K562 (cell line): ENCODE measurements around the gene FRMD4A. TPM values are rescaled to one million over a fixed set of nuclear protein-coding genes. Genes with fewer than 3 reads are reported as not detected.
A peak's percentile ranks its signal among the peaks of the same experiment; 100 is the strongest.

ENCODE experiments used
- ATAC-seq: fragments of 200-7000 bp; cut with Tn5 transposase; 3 replicates; pipeline ENCODE4 v1.9.1; 2020; ENCODE audit warnings: moderate library complexity
- BruUV-seq: library from RNA; stranded (reverse); fragments of 400-500 nt; replicated peaks from 2 replicates; lab custom pipeline; 2021; lab: Mats Ljungman, UMichigan
- CTCF ChIA-PET: fragments of 300-600 bp; formaldehyde crosslinking; extraction: SDS; loops from one replicate; lab custom pipeline; 2021; ENCODE audit warnings: low intra/inter-chr PET ratio; lab: Yijun Ruan, JAX
- POLR2A ChIA-PET: fragments of 300-600, 350-650 bp; sonication (Branson Sonifier 250); formaldehyde crosslinking; extraction: SDS; loops from one replicate; lab custom pipeline; 2021; ENCODE audit warnings: antibody characterized with exemption, inconsistent platforms; lab: Yijun Ruan, JAX
- DNase-seq, 4 experiments: peaks; one replicate each; pipeline versions ENCODE4 v3.0.0 to v3.0.0-alpha.2; 2011 to 2018; ENCODE audit warnings: low spot score in 3 of 4, mixed read lengths in 3 of 4; ENCODE audit errors: extremely low read depth in 1 of 4
- FAIRE-seq: peaks from 2 replicates; lab custom pipeline; 2011; peaks lifted over from hg19 to GRCh38; lab: Jason Lieb, UNC
- H2AFZ ChIP-seq: 2 replicates; pipeline ENCODE4 v1.6.0; 2011; ENCODE audit warnings: low read depth, low read length, control low read depth, inconsistent platforms
- H3K27ac ChIP-seq: fragments of 200-600 bp; 3 replicates; pipeline ENCODE4 v1.8.0; 2011; ENCODE audit warnings: low read depth, mild to moderate bottlenecking, control low read depth, inconsistent platforms, low read length, moderate library complexity, mixed read lengths; ENCODE audit errors: extremely low read depth
- H3K27me3 ChIP-seq, 2 experiments: fragments of 300-600 bp in 1 of 2; 2 replicates in 1 of 2; 3 replicates in 1 of 2; pipeline versions ENCODE4 v1.6.0 to v1.8.0; 2011; ENCODE audit warnings: inconsistent platforms in 2 of 2, low read length in 2 of 2, mild to moderate bottlenecking in 1 of 2, mixed read lengths in 1 of 2, moderate library complexity in 1 of 2; ENCODE audit not compliant: control insufficient read depth in 2 of 2, insufficient read depth in 2 of 2
- H3K36me3 ChIP-seq: fragments of 300-600 bp; 3 replicates; pipeline ENCODE4 v1.8.0; 2011; ENCODE audit warnings: mild to moderate bottlenecking, low read length, inconsistent platforms; ENCODE audit not compliant: control insufficient read depth, insufficient read depth
- H3K4me1 ChIP-seq, 2 experiments: fragments of 200-600 bp in 1 of 2; replicated peaks in 1 of 2; 2 replicates in 1 of 2; 3 replicates in 1 of 2; pipeline versions ENCODE4 v1.5.1 to v1.8.0; 2011; ENCODE audit warnings: inconsistent platforms in 2 of 2, low read length in 2 of 2, mild to moderate bottlenecking in 1 of 2, mixed read lengths in 1 of 2, moderate library complexity in 1 of 2; ENCODE audit not compliant: control insufficient read depth in 2 of 2, insufficient read depth in 2 of 2
- H3K4me2 ChIP-seq: 2 replicates; pipeline ENCODE4 v1.6.1; 2011; ENCODE audit warnings: low read length, control low read depth, inconsistent platforms, mixed read lengths; ENCODE audit not compliant: insufficient read depth
- H3K4me3 ChIP-seq: fragments of 200-600 bp; sonication (generic), shearing (Covaris generic); 2 replicates; pipeline ENCODE4 v1.5.1; 2016; ENCODE audit warnings: control low read depth, inconsistent platforms
- H3K79me2 ChIP-seq: fragments of 200-600 bp; 3 replicates; pipeline ENCODE4 v1.8.0; 2011; ENCODE audit warnings: low read length, inconsistent platforms; ENCODE audit not compliant: control insufficient read depth, insufficient read depth
- H3K9ac ChIP-seq, 2 experiments: 2 replicates each; pipeline versions ENCODE4 v1.6.0 to v1.6.1; 2011; ENCODE audit warnings: low read depth in 2 of 2, low read length in 2 of 2, control low read depth in 1 of 2, inconsistent platforms in 1 of 2, mild to moderate bottlenecking in 1 of 2, mixed read lengths in 1 of 2; ENCODE audit not compliant: insufficient read depth in 1 of 2
- H3K9me1 ChIP-seq: one replicate; pipeline ENCODE4 v1.6.0; 2011; ENCODE audit warnings: inconsistent platforms, mild to moderate bottlenecking, low read length, moderate library complexity; ENCODE audit not compliant: control insufficient read depth, insufficient read depth
- H3K9me3 ChIP-seq: replicated peaks from 2 replicates; pipeline ENCODE4 v1.5.1; 2011; ENCODE audit warnings: low read depth, low read length, inconsistent platforms; ENCODE audit not compliant: control insufficient read depth, insufficient read depth
- H4K20me1 ChIP-seq: replicated peaks from 2 replicates; pipeline ENCODE4 v1.6.1; 2011; ENCODE audit warnings: low read length, inconsistent platforms, mixed read lengths; ENCODE audit not compliant: control insufficient read depth, insufficient read depth
- BRD9 ChIP-seq: fragments of 450-650 bp; IDR thresholded peaks from 2 replicates; pipeline ENCODE4 v1.6.1; 2018; ENCODE audit warnings: low read depth; ENCODE audit not compliant: partially characterized antibody
- C11orf30 ChIP-seq: fragments of 450-650 bp; IDR thresholded peaks from 2 replicates; pipeline ENCODE4 v1.6.1; 2016; ENCODE audit warnings: low read depth, mild to moderate bottlenecking
- CCAR2 ChIP-seq: fragments of 200-400 bp; formaldehyde crosslinking; IDR thresholded peaks from 2 replicates; pipeline ENCODE4 v1.6.1; 2017; ENCODE audit warnings: mild to moderate bottlenecking, low read depth, low read length
- GABPB1 ChIP-seq: sonication (generic); formaldehyde crosslinking; IDR thresholded peaks from 2 replicates; pipeline ENCODE4 v1.8.0; 2022; ENCODE audit warnings: mild to moderate bottlenecking, missing genetic modification reagents
- HNRNPH1 ChIP-seq: fragments of 200-400 bp; formaldehyde crosslinking; optimal IDR thresholded peaks from 2 replicates; pipeline ENCODE3; 2017; ENCODE audit warnings: low read depth, mild to moderate bottlenecking, low read length, moderate library complexity
- MAFG ChIP-seq: fragments of 450-650 bp; conservative IDR thresholded peaks from 2 replicates; pipeline ENCODE4 v1.6.1; 2016; ENCODE audit warnings: missing genetic modification characterization, missing compliant biosample characterization
- MAFK ChIP-seq: IDR thresholded peaks from 2 replicates; pipeline ENCODE4 v1.6.1; 2011; ENCODE audit warnings: low read length, improper control_type of control experiment
- NFIC ChIP-seq: fragments of 450-650 bp; IDR thresholded peaks from 2 replicates; pipeline ENCODE4 v1.6.1; 2017; ENCODE audit warnings: mild to moderate bottlenecking, inconsistent platforms
- NFIX ChIP-seq: fragments of 250-450 bp; sonication (Bioruptor Pico); IDR thresholded peaks from 2 replicates; pipeline ENCODE4 v1.4.0; 2020; ENCODE audit warnings: low read depth, mild to moderate bottlenecking, moderate library complexity
- PYGO2 ChIP-seq: fragments of 450-650 bp; IDR thresholded peaks from 2 replicates; pipeline ENCODE4 v1.6.1; 2016; ENCODE audit warnings: mild to moderate bottlenecking, missing genetic modification characterization, moderate library complexity, missing compliant biosample characterization
- RBBP5 ChIP-seq: fragments of 200-600 bp; sonication (generic); IDR thresholded peaks from 2 replicates; pipeline ENCODE4 v1.6.1; 2012; ENCODE audit warnings: borderline replicate concordance, mild to moderate bottlenecking, low read length, control low read depth, inconsistent platforms; ENCODE audit not compliant: insufficient read depth, poor library complexity, severe bottlenecking
- RREB1 ChIP-seq: fragments of 250-450 bp; sonication (Bioruptor Pico); IDR thresholded peaks from 2 replicates; pipeline ENCODE4 v1.4.0; 2020
- SMARCE1 ChIP-seq: fragments of 450-650 bp; IDR thresholded peaks from 2 replicates; pipeline ENCODE4 v1.7.1; 2016; ENCODE audit warnings: mild to moderate bottlenecking
- TEAD4 ChIP-seq, 2 experiments: sonication (generic) in 1 of 2; formaldehyde crosslinking in 1 of 2; IDR thresholded peaks; 2 replicates each; pipeline versions ENCODE4 v1.6.1 to v1.8.0; 2012 to 2022; ENCODE audit warnings: borderline replicate concordance in 1 of 2, inconsistent platforms in 1 of 2, low read length in 1 of 2, mild to moderate bottlenecking in 1 of 2, missing genetic modification reagents in 1 of 2
- ZNF316 ChIP-seq: fragments of 450-650 bp; IDR thresholded peaks from 2 replicates; pipeline ENCODE4 v1.6.1; 2016
- ZNF324 ChIP-seq: fragments of 250-450 bp; sonication (Bioruptor Pico); IDR thresholded peaks from 2 replicates; pipeline ENCODE4 v1.4.0; 2020; ENCODE audit warnings: mild to moderate bottlenecking
- WGBS: fragments of 100-300 bp; shearing (Covaris generic); methylation state at CpG from one replicate; pipeline ENCODE4 v1.1.6; 2016; ENCODE audit warnings: low coverage, mixed read lengths; ENCODE audit not compliant: insufficient coverage; ENCODE audit errors: missing lambda C conversion rate; 5-methylcytosine and 5-hydroxymethylcytosine counted together
- in situ Hi-C: fragments of 300-500 bp; cut with MboI; formaldehyde crosslinking; loops from 4 replicates; pipeline ENCODE4 v1.15.0; 2018; ENCODE audit warnings: inconsistent platforms, mixed read lengths
- intact Hi-C: fragments of 100-400 bp; cut with micrococcal nuclease; formaldehyde crosslinking; loops from 2 replicates; pipeline ENCODE4 v1.14.2; 2022
- polyA plus RNA-seq, 8 experiments: library from polyadenylated mRNA; depleted of rRNA in 4 of 8; stranded (reverse) in 5 of 8; unstranded in 3 of 8; fragments of >200 nt; fragmentation: Nextera tagmentation in 2 of 8; fragmentation: Illumina TruSeq in 1 of 8; extraction: Ambion mirVana in 2 of 8; extraction: Trizol in 1 of 8; gene quantifications; 2 replicates each; pipeline versions ENCODE4 v1.2.1 to v1.2.3, GENCODE V29; 2011 to 2014; ENCODE audit warnings: inconsistent platforms in 1 of 8, missing spikeins in 1 of 8
- total RNA-seq, 7 experiments: library from RNA; depleted of rRNA in 6 of 7; stranded (reverse); fragments of >200 nt in 6 of 7; fragmentation: Illumina TruSeq in 2 of 7; extraction: Trizol in 2 of 7; gene quantifications; 2 replicates each; pipeline versions ENCODE4 v1.2.1 to v1.2.3, GENCODE V29; 2011 to 2021; ENCODE audit warnings: low replicate concordance in 1 of 7

Gene FRMD4A
- total and polyA plus RNA-seq, 9 of the 15 experiments (the other 6 are each of a cell fraction or from before 2014, with no cell fraction given): 0.80 to 5.2 (median 3.0) TPM

GRCh38 chr10:14291296-14291695, 39.4 kb downstream of the FRMD4A start:
- no peak overlapping the region for H3K27ac ChIP-seq
- no peak overlapping the region for H3K4me3 ChIP-seq
- POLR2A ChIA-PET: interaction anchor here (0.6 kb wide), 1 partner anchor 85 kb away, joined by 3 read pairs; no protein-coding TSS in a partner anchor
- H3K4me2 ChIP-seq: no peak overlapping the region
- no peak for DNase-seq
- ATAC-seq: no peak
- H3K4me1 ChIP-seq: no peaks in the 10 kb centered on the region
- H3K9ac ChIP-seq: no peak overlapping the region
- TF ChIP-seq MAFK (no peak), HNRNPH1 (no peak), PYGO2 (tag) (no peak), TEAD4 (IDR thresholded peaks at IDR 0.05; ENCODE audit: low read length) (no peak), TEAD4 (CRISPR knock-in tag; IDR thresholded peaks at IDR 0.05; ENCODE audit: borderline replicate concordance) (no peak), BRD9 (no peak), NFIC (peak; percentile 56), GABPB1 (CRISPR knock-in tag) (no peak), RBBP5 (no peak), RREB1 (no peak), SMARCE1 (no peak), ZNF324 (CRISPR knock-in tag) (peak; percentile 82), C11orf30 (peak; percentile 27; the same call in 1 of the 2 replicates), ZNF316 (peak; percentile 58), CCAR2 (no peak), NFIX (CRISPR knock-in tag) (no peak), MAFG (tag) (peak; percentile 53)
- TF ChIP-seq, all 486 proteins: peak for 5
- BruUV-seq: no TSS peak
- Histone ChIP-seq H3K27me3 (no peaks in the 10 kb centered on the region), H3K79me2 (no peaks in the 10 kb centered on the region), H2AFZ (no peak overlapping the region), H4K20me1 (no peaks in the 10 kb centered on the region), H3K36me3 (no peaks in the 10 kb centered on the region), H3K9me3 (no peaks in the 10 kb centered on the region), H3K9me1 (no peaks in the 10 kb centered on the region)
- in situ Hi-C loops (no loop called here), intact Hi-C loops (no loop called here)
- CTCF ChIA-PET: no interaction called here
- no peak for FAIRE-seq
- WGBS: 0% methylated on average over 1 of the region's 1 CpG
